SK-N-SH (cell line): ENCODE measurements around the gene UNC45A. TPM values are rescaled to one million over a fixed set of nuclear protein-coding genes. Genes with fewer than 3 reads are reported as not detected.
A peak's percentile ranks its signal among the peaks of the same experiment; 100 is the strongest.

ENCODE experiments used
- CTCF ChIA-PET: fragments of 300-600, 350-600 bp; formaldehyde crosslinking; extraction: SDS; loops from one replicate; lab custom pipeline; 2021; lab: Yijun Ruan, JAX
- POLR2A ChIA-PET: fragments of 350-600 bp; sonication (Branson Sonifier 250); formaldehyde crosslinking; extraction: SDS; loops from one replicate; lab custom pipeline; 2020; ENCODE audit warnings: antibody characterized with exemption, inconsistent platforms; lab: Yijun Ruan, JAX
- DNase-seq: peaks from one replicate; pipeline ENCODE4 v3.0.0; 2012
- H2AFZ ChIP-seq: fragments of 200-600 bp; sonication (generic); 2 replicates; pipeline ENCODE4 v1.8.1; 2016; ENCODE audit warnings: antibody characterized with exemption, mild to moderate bottlenecking, low read depth
- H3F3A ChIP-seq: fragments of 200-600 bp; sonication (generic); replicated peaks from 2 replicates; pipeline ENCODE3; 2016; ENCODE audit warnings: antibody characterized with exemption, mild to moderate bottlenecking; ENCODE audit not compliant: insufficient read depth
- H3K27ac ChIP-seq, 2 experiments: fragments of 200-500 bp in 1 of 2; fragments of 200-600 bp in 1 of 2; sonication (Bioruptor generic) in 1 of 2; sonication (generic), shearing (Covaris generic) in 1 of 2; 2 replicates each; pipeline versions ENCODE4 v1.5.1 to v1.6.1; 2014 to 2016; ENCODE audit warnings: low read depth in 2 of 2, inconsistent platforms in 1 of 2, low read length in 1 of 2, mild to moderate bottlenecking in 1 of 2, mixed read lengths in 1 of 2
- H3K27me3 ChIP-seq: fragments of 200-600 bp; sonication (generic), shearing (Covaris generic); 2 replicates; pipeline ENCODE4 v1.6.1; 2016; ENCODE audit warnings: mixed run types; ENCODE audit not compliant: insufficient read depth
- H3K36me3 ChIP-seq, 2 experiments: fragments of 200-500 bp in 1 of 2; fragments of 200-600 bp in 1 of 2; sonication (Bioruptor generic) in 1 of 2; sonication (generic) in 1 of 2; replicated peaks in 1 of 2; 2 replicates each; pipeline versions ENCODE3 to v1.5.1; 2014 to 2016; ENCODE audit warnings: low read length in 1 of 2, mild to moderate bottlenecking in 1 of 2; ENCODE audit not compliant: insufficient read depth in 2 of 2, control insufficient read depth in 1 of 2
- H3K4me1 ChIP-seq, 2 experiments: fragments of 200-500 bp in 1 of 2; fragments of 200-600 bp in 1 of 2; sonication (Bioruptor generic) in 1 of 2; sonication (generic), shearing (Covaris generic) in 1 of 2; 2 replicates each; pipeline versions ENCODE4 v1.5.1 to v1.6.1; 2014 to 2016; ENCODE audit warnings: low read depth in 1 of 2, low read length in 1 of 2, mixed run types in 1 of 2; ENCODE audit not compliant: insufficient read depth in 2 of 2, control insufficient read depth in 1 of 2
- H3K4me2 ChIP-seq: fragments of 200-600 bp; sonication (generic), shearing (Covaris generic); 2 replicates; pipeline ENCODE4 v1.6.1; 2017; ENCODE audit warnings: mixed run types
- H3K4me3 ChIP-seq, 2 experiments: fragments of 200-500 bp in 1 of 2; fragments of 200-600 bp in 1 of 2; sonication (Bioruptor generic) in 1 of 2; sonication (generic), shearing (Covaris generic) in 1 of 2; 2 replicates each; pipeline versions ENCODE4 v1.5.1 to v1.8.1; 2014 to 2016; ENCODE audit warnings: low read depth in 2 of 2, inconsistent platforms in 1 of 2, low read length in 1 of 2, mild to moderate bottlenecking in 1 of 2, mixed read lengths in 1 of 2, moderate library complexity in 1 of 2
- H3K79me2 ChIP-seq: fragments of 200-600 bp; sonication (generic); 2 replicates; pipeline ENCODE4 v1.8.1; 2017; ENCODE audit warnings: mild to moderate bottlenecking; ENCODE audit not compliant: insufficient read depth
- H3K9ac ChIP-seq: fragments of 200-600 bp; sonication (generic); 2 replicates; pipeline ENCODE4 v1.6.1; 2017; ENCODE audit warnings: mixed run types
- H3K9me2 ChIP-seq: fragments of 200-600 bp; sonication (generic); 2 replicates; pipeline ENCODE4 v1.6.1; 2017; ENCODE audit warnings: mixed run types
- H3K9me3 ChIP-seq: fragments of 200-600 bp; sonication (generic); 2 replicates; pipeline ENCODE4 v1.6.1; 2017; ENCODE audit warnings: mixed run types, mild to moderate bottlenecking, moderate library complexity
- H4K20me1 ChIP-seq: fragments of 200-600 bp; sonication (generic); 2 replicates; pipeline ENCODE4 v1.6.1; 2017; ENCODE audit warnings: mild to moderate bottlenecking, mixed run types; ENCODE audit not compliant: insufficient read depth
- CHD2 ChIP-seq: fragments of 150-350 bp; IDR thresholded peaks from 2 replicates; pipeline ENCODE4 v1.6.1; 2018; ENCODE audit warnings: low read length; ENCODE audit not compliant: partially characterized antibody
- EP300 ChIP-seq, 2 experiments: IDR thresholded peaks; 2 replicates each; pipeline versions ENCODE4 v1.4.0 to v1.6.1; 2012; ENCODE audit warnings: borderline replicate concordance in 1 of 2, low read depth in 1 of 2, low read length in 1 of 2
- EZH2phosphoT487 ChIP-seq: fragments of 200-600 bp; sonication (generic); IDR thresholded peaks from 2 replicates; pipeline ENCODE4 v1.6.1; 2017; ENCODE audit warnings: low read depth, mixed run types, mild to moderate bottlenecking, antibody characterized with exemption, moderate library complexity, borderline replicate concordance
- FOSL2 ChIP-seq: IDR thresholded peaks from 2 replicates; pipeline ENCODE4 v1.4.0; 2012; ENCODE audit warnings: low read depth, mild to moderate bottlenecking, moderate library complexity, borderline replicate concordance
- FOXJ3 ChIP-seq: sonication (generic); formaldehyde crosslinking; IDR thresholded peaks from 2 replicates; pipeline ENCODE4 v1.5.1; 2020; ENCODE audit warnings: mild to moderate bottlenecking, missing genetic modification reagents
- FOXM1 ChIP-seq: IDR thresholded peaks from 2 replicates; pipeline ENCODE4 v1.4.0; 2012; ENCODE audit warnings: low read depth, mild to moderate bottlenecking
- IRF3 ChIP-seq: fragments of 150-350 bp; IDR thresholded peaks from 2 replicates; pipeline ENCODE4 v1.6.1; 2016; ENCODE audit warnings: mild to moderate bottlenecking, low read depth, low read length
- JUND ChIP-seq: IDR thresholded peaks from 2 replicates; pipeline ENCODE4 v1.4.0; 2012
- MAX ChIP-seq: IDR thresholded peaks from 2 replicates; pipeline ENCODE4 v1.4.0; 2012; ENCODE audit warnings: low read depth
- MEF2A ChIP-seq: IDR thresholded peaks from 2 replicates; pipeline ENCODE4 v1.4.0; 2012; ENCODE audit warnings: low read depth, borderline replicate concordance
- MXI1 ChIP-seq: IDR thresholded peaks from 2 replicates; pipeline ENCODE4 v1.6.1; 2012; ENCODE audit warnings: mild to moderate bottlenecking, low read depth, low read length, improper control_type of control experiment
- NFIC ChIP-seq: IDR thresholded peaks from 2 replicates; pipeline ENCODE4 v1.4.0; 2012; ENCODE audit warnings: borderline replicate concordance
- NRF1 ChIP-seq: IDR thresholded peaks from 2 replicates; pipeline ENCODE4 v1.6.1; 2012; ENCODE audit warnings: low read depth, mild to moderate bottlenecking, low read length
- RAD21 ChIP-seq: IDR thresholded peaks from 2 replicates; pipeline ENCODE4 v1.6.1; 2012; ENCODE audit warnings: mild to moderate bottlenecking, low read length
- REST ChIP-seq: IDR thresholded peaks from 2 replicates; pipeline ENCODE4 v1.6.1; 2012; ENCODE audit warnings: mild to moderate bottlenecking, low read depth, low read length, moderate library complexity
- RXRA ChIP-seq: IDR thresholded peaks from 2 replicates; pipeline ENCODE4 v1.4.0; 2012; ENCODE audit warnings: low read depth, mild to moderate bottlenecking, borderline replicate concordance
- SMC3 ChIP-seq: IDR thresholded peaks from 2 replicates; pipeline ENCODE4 v1.6.1; 2012; ENCODE audit warnings: low read depth, low read length, improper control_type of control experiment
- TAF1 ChIP-seq: IDR thresholded peaks from 2 replicates; pipeline ENCODE4 v1.6.1; 2012; ENCODE audit warnings: low read depth, mild to moderate bottlenecking, low read length, moderate library complexity, borderline replicate concordance
- TEAD4 ChIP-seq: IDR thresholded peaks from 2 replicates; pipeline ENCODE4 v1.4.0; 2012; ENCODE audit warnings: mild to moderate bottlenecking, borderline replicate concordance; ENCODE audit not compliant: insufficient read depth
- YY1 ChIP-seq: IDR thresholded peaks from 2 replicates; pipeline ENCODE4 v1.4.0; 2012; ENCODE audit warnings: low read depth, mild to moderate bottlenecking
- WGBS: methylation state at CpG from one replicate; pipeline ENCODE4 v1.1.6; 2017; ENCODE audit warnings: low lambda C conversion rate; 5-methylcytosine and 5-hydroxymethylcytosine counted together
- polyA plus RNA-seq, 3 experiments: library from polyadenylated mRNA; depleted of rRNA; stranded (reverse); fragments of >200 nt; gene quantifications; 2 replicates each; pipeline ENCODE4 v1.2.3, GENCODE V29; 2012

The UNC45A gene
- polyA plus RNA-seq, 1 of the 3 experiments (the other 2 are of a cell fraction) = 85.1 TPM

GRCh38 chr15:90979582-90979981 lies 44.5 kb downstream of the UNC45A start:
- H3K4me3 ChIP-seq = no peak overlapping the region
- no peak overlapping the region for H3K9ac ChIP-seq
- no peaks in the 10 kb centered on the region for H3K27me3 ChIP-seq
- TF ChIP-seq MAX (no peak), CHD2 (no peak), FOXJ3 (CRISPR knock-in tag) (no peak), TAF1 (no peak), SMC3 (no peak), IRF3 (no peak), FOSL2 (no peak), YY1 (no peak), JUND (no peak), EP300 (IDR thresholded peaks at IDR 0.05; ENCODE audit: borderline replicate concordance in 1 of 2, low read depth in 1 of 2, low read length in 1 of 2) (no peak), TEAD4 (no peak), EZH2phosphoT487 (no peak), NRF1 (no peak), NFIC (no peak), FOXM1 (no peak), RAD21 (no peak), RXRA (no peak), MEF2A (no peak), REST (no peak), MXI1 (no peak)
- TF ChIP-seq, all 33 proteins: peak for 0
- POLR2A ChIA-PET = no interaction called here
- peaks cover 34 to 46% of the 10 kb centered on the region in 2 experiments for H3K36me3 ChIP-seq
- no peaks in the 10 kb centered on the region for H3K9me2 ChIP-seq
- H3K9me3 ChIP-seq = no peaks in the 10 kb centered on the region
- H2AFZ ChIP-seq = no peak overlapping the region
- DNase-seq = no peak
- H3K79me2 ChIP-seq = peaks cover 41% of the 10 kb centered on the region
- H3K4me2 ChIP-seq = no peak overlapping the region
- H4K20me1 ChIP-seq = peaks cover 4% of the 10 kb centered on the region; the same call in 1 of the 2 replicates
- H3K27ac ChIP-seq = peak overlapping the region; percentile 4 to 8; a peak in 1 of 4 replicates
- CTCF ChIA-PET = interaction anchor here (1.3 to 10.6 kb wide), 5 partner anchors 8 to 54 kb away, joined by 4 to 74 read pairs (median 6); partner anchors contain the start of genes HDDC3 and RCCD1
- H3F3A ChIP-seq = no peaks in the 10 kb centered on the region
- 67% methylated on average over 1 of the region's 1 CpG for WGBS
- H3K4me1 ChIP-seq = no peaks in the 10 kb centered on the region
